Body of pancreas (tissue), 4 donors: ENCODE data around the gene TANC1. TPM values are rescaled to one million over a fixed set of nuclear protein-coding genes. Genes with fewer than 3 reads are reported as not detected.

Source experiments
- ATAC-seq: fragments of 150-250 bp; one replicate; pipeline ENCODE4 v1.9.1; 2016
- DNase-seq, 4 donors: peaks; one replicate each; pipeline ENCODE4 v3.0.0-alpha.2; 2019
- H3K27ac ChIP-seq, 4 donors: fragments of 200-600 bp; sonication (generic); 1 replicate in 3 of 4; 2 replicates in 1 of 4; pipeline versions ENCODE4 v1.5.1 to v1.6.1; 2016 to 2019; ENCODE audit warnings: mild to moderate bottlenecking in 1 of 4, mixed read lengths in 1 of 4, moderate library complexity in 1 of 4
- H3K27me3 ChIP-seq, 2 donors: fragments of 200-600 bp; sonication (generic); one replicate each; pipeline ENCODE4 v1.6.0; 2016; ENCODE audit warnings: mild to moderate bottlenecking in 1 of 2
- H3K36me3 ChIP-seq, 2 donors: fragments of 200-600 bp; sonication (generic); replicated peaks in 1 of 2; 2 replicates each; pipeline ENCODE4 v1.5.1; 2016; ENCODE audit warnings: low read depth in 2 of 2; ENCODE audit not compliant: insufficient read depth in 1 of 2
- H3K4me1 ChIP-seq: fragments of 200-600 bp; sonication (generic); one replicate; pipeline ENCODE4 v1.6.0; 2016
- H3K4me3 ChIP-seq, 2 donors: fragments of 200-600 bp; sonication (generic); 1 replicate in 1 of 2; 2 replicates in 1 of 2; pipeline ENCODE4 v1.5.1; 2016 to 2019
- H3K9me3 ChIP-seq, 3 donors: fragments of 200-600 bp; sonication (generic); 1 replicate in 2 of 3; 2 replicates in 1 of 3; pipeline ENCODE4 v1.5.1; 2016
- POLR2A ChIP-seq, 3 donors: fragments of 450-650 bp; IDR thresholded peaks; one replicate each; pipeline ENCODE4 v1.6.1; 2016; ENCODE audit warnings: antibody characterized with exemption in 3 of 3, mild to moderate bottlenecking in 2 of 3
- WGBS, 2 donors: methylation state at CpG; one replicate each; pipeline ENCODE4 v1.1.5; 2017; 5-methylcytosine and 5-hydroxymethylcytosine counted together
- intact Hi-C: fragments of 100-400 bp; cut with DNase I; formaldehyde crosslinking; loops from one replicate; pipeline ENCODE4 v1.15.1; 2023
- total RNA-seq, 2 donors: library from RNA; depleted of rRNA; stranded (reverse); fragments of >200 nt; gene quantifications; one replicate each; pipeline ENCODE4 v1.1.0, GENCODE V29; 2016
- TF ChIP-seq, protein P1 (sequence below), 7 experiments: fragments of 450-650 bp in 4 of 7; fragments of 200-600 bp in 3 of 7; sonication (generic) in 3 of 7; IDR thresholded peaks; one replicate each; pipeline ENCODE4 v1.5.1; 2016 to 2019; ENCODE audit warnings: antibody characterized with exemption in 7 of 7

The TANC1 gene
- total RNA-seq, 2 donors from 2014 or later = 23.1 to 23.3 TPM

- H3K36me3 ChIP-seq = peaks cover 0 to 4% of the 10 kb centered on the region in 2 donors
- TF ChIP-seq POLR2A (IDR thresholded peaks at IDR 0.05) = no peak
- TF ChIP-seq, protein P1, sequence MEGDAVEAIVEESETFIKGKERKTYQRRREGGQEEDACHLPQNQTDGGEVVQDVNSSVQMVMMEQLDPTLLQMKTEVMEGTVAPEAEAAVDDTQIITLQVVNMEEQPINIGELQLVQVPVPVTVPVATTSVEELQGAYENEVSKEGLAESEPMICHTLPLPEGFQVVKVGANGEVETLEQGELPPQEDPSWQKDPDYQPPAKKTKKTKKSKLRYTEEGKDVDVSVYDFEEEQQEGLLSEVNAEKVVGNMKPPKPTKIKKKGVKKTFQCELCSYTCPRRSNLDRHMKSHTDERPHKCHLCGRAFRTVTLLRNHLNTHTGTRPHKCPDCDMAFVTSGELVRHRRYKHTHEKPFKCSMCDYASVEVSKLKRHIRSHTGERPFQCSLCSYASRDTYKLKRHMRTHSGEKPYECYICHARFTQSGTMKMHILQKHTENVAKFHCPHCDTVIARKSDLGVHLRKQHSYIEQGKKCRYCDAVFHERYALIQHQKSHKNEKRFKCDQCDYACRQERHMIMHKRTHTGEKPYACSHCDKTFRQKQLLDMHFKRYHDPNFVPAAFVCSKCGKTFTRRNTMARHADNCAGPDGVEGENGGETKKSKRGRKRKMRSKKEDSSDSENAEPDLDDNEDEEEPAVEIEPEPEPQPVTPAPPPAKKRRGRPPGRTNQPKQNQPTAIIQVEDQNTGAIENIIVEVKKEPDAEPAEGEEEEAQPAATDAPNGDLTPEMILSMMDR (IDR thresholded peaks at IDR 0.05) = no peak
- no peak for DNase-seq
These were observed 218.0 kb downstream of the TANC1 start for GRCh38 chr2:159186462-159186861.

DNA sequence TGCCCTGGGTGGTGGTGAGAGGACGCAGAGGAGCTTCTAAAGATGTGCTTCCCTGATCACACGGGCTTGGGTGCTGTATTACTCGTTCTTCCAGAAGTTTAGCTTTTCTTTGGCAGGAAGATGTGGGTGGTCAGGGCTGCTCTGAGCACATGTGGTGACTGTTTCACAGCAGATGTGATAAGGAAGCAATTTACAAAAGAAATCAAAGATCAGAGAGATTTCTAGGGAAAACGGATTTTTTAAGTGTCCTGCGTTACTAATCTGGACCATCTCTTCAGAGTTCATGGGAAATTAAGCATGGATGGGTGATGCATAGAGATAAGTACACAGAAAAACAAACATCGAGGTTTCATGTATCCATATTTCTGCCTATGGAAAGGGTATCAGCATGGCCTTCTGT lies 218.7 kb downstream of the TANC1 start:
- DNase-seq = no peak
- peaks cover 0 to 4% of the 10 kb centered on the region in 2 donors for H3K36me3 ChIP-seq
- H3K27ac ChIP-seq = no peak overlapping the region
- no peak overlapping the region for H3K4me3 ChIP-seq
- 71% methylated on average over 6 of the region's 6 CpGs for WGBS, 2 donors
- H3K27me3 ChIP-seq = no peaks in the 10 kb centered on the region
- intact Hi-C loops = no loop called here
- no peaks in the 10 kb centered on the region for H3K4me1 ChIP-seq
- ATAC-seq = no peak
- no peak for TF ChIP-seq POLR2A (IDR thresholded peaks at IDR 0.05)
- H3K9me3 ChIP-seq = no peaks in the 10 kb centered on the region

More at GRCh38 chr2:159186462-159186861, 218.0 kb downstream of the TANC1 start:
- Histone ChIP-seq H3K27me3 (no peaks in the 10 kb centered on the region), H3K9me3 (no peaks in the 10 kb centered on the region), H3K27ac (no peak overlapping the region), H3K4me3 (no peak overlapping the region), H3K4me1 (no peaks in the 10 kb centered on the region)
- intact Hi-C loops = no loop called here
- ATAC-seq = no peak
- WGBS, 2 donors = 90 to 94% methylated on average over 3 to 4 of the region's 4 CpGs

DNA sequence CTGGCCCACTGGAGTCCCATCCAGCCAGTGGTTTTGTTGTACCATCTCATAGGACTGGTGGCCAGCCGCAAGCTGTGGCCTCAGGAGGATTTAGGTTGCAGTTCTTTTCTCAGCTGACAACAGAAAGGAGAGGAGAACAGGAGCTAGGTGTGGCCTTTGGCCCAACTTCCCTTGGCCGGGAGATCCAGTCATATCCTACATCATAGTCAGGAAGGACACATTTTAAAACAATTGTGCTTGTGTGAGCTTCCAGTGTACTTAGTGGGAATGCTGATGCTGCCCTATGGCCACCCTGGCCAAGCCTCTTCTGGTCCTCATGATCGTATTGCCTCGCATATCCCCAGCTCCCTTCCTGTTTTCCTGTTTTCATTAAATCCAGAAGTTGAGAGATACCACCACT lies 220.0 kb downstream of the TANC1 start:
- TF ChIP-seq, protein P1 (IDR thresholded peaks at IDR 0.05) = no peak
- no peak for TF ChIP-seq POLR2A (IDR thresholded peaks at IDR 0.05)
- intact Hi-C loops = no loop called here
- DNase-seq (no peak), ATAC-seq (no peak)
- no peaks in the 10 kb centered on the region for H3K27me3 ChIP-seq
- no peak overlapping the region for H3K27ac ChIP-seq
- no peaks in the 10 kb centered on the region for H3K4me1 ChIP-seq
- H3K4me3 ChIP-seq = no peak overlapping the region
- WGBS, 2 donors = 83 to 92% methylated on average over 4 of the region's 4 CpGs
- no peaks in the 10 kb centered on the region for H3K9me3 ChIP-seq
- H3K36me3 ChIP-seq = peaks cover 0 to 4% of the 10 kb centered on the region in 2 donors

- 86 to 92% methylated on average over 12 of the region's 12 CpGs for WGBS, 2 donors
- H3K27me3 ChIP-seq = no peaks in the 10 kb centered on the region
- no peak overlapping the region for H3K27ac ChIP-seq
- DNase-seq = no peak
- H3K4me3 ChIP-seq = no peak overlapping the region
- TF ChIP-seq POLR2A (IDR thresholded peaks at IDR 0.05) = no peak
- TF ChIP-seq, protein P1 (IDR thresholded peaks at IDR 0.05) = no peak
- H3K36me3 ChIP-seq = peaks cover 0 to 6% of the 10 kb centered on the region in 2 donors
- no peak for ATAC-seq
- intact Hi-C loops = no loop called here
- no peaks in the 10 kb centered on the region for H3K4me1 ChIP-seq
- no peaks in the 10 kb centered on the region for H3K9me3 ChIP-seq
These were observed 224.0 kb downstream of the TANC1 start for GRCh38 chr2:159192371-159192918.

GRCh38 chr2:159193791-159194190 lies 225.4 kb downstream of the TANC1 start:
- DNase-seq (no peak), ATAC-seq (no peak)
- Histone ChIP-seq H3K36me3 (peaks cover 0 to 6% of the 10 kb centered on the region in 2 donors), H3K27me3 (no peaks in the 10 kb centered on the region), H3K4me3 (no peak overlapping the region), H3K27ac (no peak overlapping the region), H3K4me1 (no peaks in the 10 kb centered on the region), H3K9me3 (no peaks in the 10 kb centered on the region)
- 95 to 98% methylated on average over 4 of the region's 4 CpGs for WGBS, 2 donors
- intact Hi-C loops = no loop called here
- TF ChIP-seq, protein P1 (IDR thresholded peaks at IDR 0.05) = no peak
- no peak for TF ChIP-seq POLR2A (IDR thresholded peaks at IDR 0.05)
